NOMO-1 treated with DMSO at 0.1 percent for 48 hours (cell line): ENCODE data around the gene CNTNAP2.
"Not testable (repeated sequence)": the region's sequence is repeated elsewhere in the genome, so short reads cannot be mapped to it uniquely, and the experiment has no call there.

Experiments used
- DNase-seq: peaks from one replicate; lab custom pipeline; 2025; ENCODE audit not compliant: unreplicated experiment; lab: John Stamatoyannopoulos, UW

Gene CNTNAP2

GRCh38 chr7:148306759-148307158 lies 2190.2 kb downstream of the CNTNAP2 start:
- DNase-seq: no peak

- DNase-seq: no peak
Measured at GRCh38 chr7:148318102-148318811, 2201.7 kb downstream of the CNTNAP2 start.

GRCh38 chr7:148318838-148319237 lies 2202.2 kb downstream of the CNTNAP2 start:
- DNase-seq: no peak

- no peak for DNase-seq
Measured at GRCh38 chr7:148319316-148319808, 2202.8 kb downstream of the CNTNAP2 start.

GRCh38 chr7:148325208-148325607 lies 2208.6 kb downstream of the CNTNAP2 start:
- DNase-seq: no peak

GRCh38 chr7:148327379-148327778 lies 2210.8 kb downstream of the CNTNAP2 start:
- no peak for DNase-seq

GRCh38 chr7:148328906-148329305 lies 2212.3 kb downstream of the CNTNAP2 start:
- no peak for DNase-seq

- DNase-seq: no peak
Measured at GRCh38 chr7:148330124-148330818, 2213.7 kb downstream of the CNTNAP2 start.

- no peak for DNase-seq
Measured at GRCh38 chr7:148330822-148331221, 2214.2 kb downstream of the CNTNAP2 start.

- DNase-seq: not testable (repeated sequence)
Measured at GRCh38 chr7:148331456-148331855, 2214.9 kb downstream of the CNTNAP2 start.

- DNase-seq: no peak
Measured at GRCh38 chr7:148332191-148333186, 2215.9 kb downstream of the CNTNAP2 start.

GRCh38 chr7:148334441-148334956 lies 2217.9 kb downstream of the CNTNAP2 start:
- DNase-seq: no peak

GRCh38 chr7:148334959-148335577 lies 2218.5 kb downstream of the CNTNAP2 start:
- DNase-seq: no peak

- DNase-seq: no peak
Measured at GRCh38 chr7:148335790-148336189, 2219.2 kb downstream of the CNTNAP2 start.

- no peak for DNase-seq
Measured at GRCh38 chr7:148336411-148336810, 2219.8 kb downstream of the CNTNAP2 start.

GRCh38 chr7:148337246-148337965 lies 2220.8 kb downstream of the CNTNAP2 start:
- DNase-seq: no peak

- DNase-seq: no peak
Measured at GRCh38 chr7:148337995-148338747, 2221.6 kb downstream of the CNTNAP2 start.

GRCh38 chr7:148340438-148341280 lies 2224.1 kb downstream of the CNTNAP2 start:
- DNase-seq: no peak
